D341Med (cell line): ENCODE results near the gene POLD4.
A peak's percentile ranks its signal among the peaks of the same experiment; 100 is the strongest.
"Not testable (repeated sequence)": the region's sequence is repeated elsewhere in the genome, so short reads cannot be mapped to it uniquely, and the experiment has no call there.

Experiments used
- DNase-seq: peaks from one replicate; pipeline ENCODE4 v3.0.0; 2012; ENCODE audit warnings: low spot score

The POLD4 gene

DNA sequence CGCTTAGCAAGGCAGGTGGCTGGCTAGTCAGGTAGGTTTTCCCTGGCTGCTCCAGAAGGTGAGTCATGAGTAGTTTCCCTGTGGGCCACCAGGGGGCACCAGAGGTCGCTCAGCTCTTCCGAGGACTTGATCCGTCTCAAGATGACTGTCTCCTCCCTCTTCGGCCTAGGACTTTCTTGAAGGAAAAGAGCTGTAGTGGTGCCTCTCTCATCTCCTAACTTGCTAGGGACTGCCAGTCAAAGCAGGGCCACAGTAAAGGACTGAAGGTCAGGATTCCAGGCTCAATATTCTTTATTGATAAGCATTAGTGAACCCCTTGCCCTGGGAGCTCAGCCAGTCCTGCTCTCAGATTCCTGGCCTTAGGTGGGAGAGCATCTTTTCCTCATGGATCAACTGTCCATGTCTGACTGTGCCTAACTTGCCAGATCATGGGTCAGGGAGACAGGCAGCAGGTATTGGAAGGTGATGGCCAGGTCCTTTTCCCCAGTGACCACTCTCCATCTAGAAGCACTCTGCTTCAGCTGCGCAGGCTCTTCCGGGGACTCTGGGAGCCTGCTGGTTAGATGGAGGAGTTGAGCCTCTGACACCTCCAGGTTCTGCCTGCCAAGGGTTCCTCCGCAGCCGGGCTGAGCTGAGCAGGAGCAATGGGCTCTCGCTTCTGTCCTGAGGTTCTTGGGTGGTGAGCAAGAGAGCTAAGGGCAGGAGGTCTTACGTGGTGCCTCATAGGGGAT lies 1.9 kb downstream of the POLD4 start:
- DNase-seq, result peak; percentile 80

DNA sequence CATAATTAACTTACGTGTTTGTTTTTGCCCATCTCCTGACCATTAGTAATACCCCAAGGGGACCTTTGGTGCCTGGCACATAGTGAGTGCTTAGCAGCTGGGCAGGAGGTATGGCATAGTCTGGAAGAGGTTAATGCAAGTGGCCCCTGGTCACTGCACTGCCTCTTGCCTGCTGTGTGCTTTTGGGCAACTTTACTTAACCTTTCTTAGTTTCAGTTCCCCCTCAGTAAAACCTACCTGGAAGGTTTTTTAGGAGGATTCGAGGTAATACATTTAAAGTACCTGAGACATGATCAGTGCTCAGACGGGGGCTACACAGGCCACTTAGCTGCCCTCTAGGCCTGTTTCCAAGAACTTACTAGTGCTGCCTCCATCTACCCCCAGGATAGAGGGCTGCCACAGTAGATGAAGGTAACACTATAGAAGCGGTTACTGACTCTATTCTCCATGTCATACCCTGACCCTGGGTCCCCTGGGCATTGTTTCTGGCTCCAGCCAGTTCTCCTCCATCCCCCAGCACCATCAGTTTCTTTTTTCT lies 3.3 kb downstream of the POLD4 start:
- DNase-seq, result no peak

DNA sequence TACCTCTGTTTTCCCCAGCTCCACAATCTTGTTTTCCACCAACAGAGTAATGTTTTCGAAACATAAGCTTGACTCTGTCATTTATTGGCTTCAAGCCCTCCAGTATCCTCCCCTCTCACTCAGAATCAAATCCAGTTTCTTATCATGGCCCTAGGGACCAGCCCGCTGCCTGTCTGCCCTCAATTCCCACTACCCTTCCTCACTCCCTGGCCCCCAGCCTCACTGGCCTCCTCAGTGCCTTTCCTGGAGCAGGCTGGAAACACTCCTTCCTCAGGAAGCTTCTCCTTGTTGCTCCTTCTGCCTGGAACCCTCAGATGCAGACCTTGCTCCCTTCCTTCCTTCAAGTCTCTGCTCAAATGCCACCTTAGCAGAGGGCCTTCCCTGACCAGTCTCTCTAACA lies 3.9 kb downstream of the POLD4 start:
- DNase-seq, result no peak

DNA sequence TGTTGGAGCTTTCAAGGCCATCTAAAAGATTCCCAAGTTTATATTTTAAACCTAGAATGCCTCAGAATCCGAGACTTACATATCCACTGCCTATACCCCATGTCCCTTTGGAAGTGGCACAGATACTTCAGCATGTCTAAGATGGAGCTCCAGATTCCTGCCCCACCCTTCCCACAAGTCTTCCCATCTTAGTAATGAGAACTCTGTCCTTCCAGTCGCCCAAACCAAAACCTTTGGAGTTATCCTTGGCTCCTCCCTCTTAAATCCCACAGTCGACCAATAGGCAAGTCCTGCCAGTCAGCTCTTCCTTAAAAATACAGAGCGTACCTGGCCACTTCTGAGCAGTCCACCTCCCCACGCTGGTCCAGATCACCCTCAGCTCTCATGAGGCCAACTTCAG lies 4.3 kb downstream of the POLD4 start:
- no peak for DNase-seq

DNA sequence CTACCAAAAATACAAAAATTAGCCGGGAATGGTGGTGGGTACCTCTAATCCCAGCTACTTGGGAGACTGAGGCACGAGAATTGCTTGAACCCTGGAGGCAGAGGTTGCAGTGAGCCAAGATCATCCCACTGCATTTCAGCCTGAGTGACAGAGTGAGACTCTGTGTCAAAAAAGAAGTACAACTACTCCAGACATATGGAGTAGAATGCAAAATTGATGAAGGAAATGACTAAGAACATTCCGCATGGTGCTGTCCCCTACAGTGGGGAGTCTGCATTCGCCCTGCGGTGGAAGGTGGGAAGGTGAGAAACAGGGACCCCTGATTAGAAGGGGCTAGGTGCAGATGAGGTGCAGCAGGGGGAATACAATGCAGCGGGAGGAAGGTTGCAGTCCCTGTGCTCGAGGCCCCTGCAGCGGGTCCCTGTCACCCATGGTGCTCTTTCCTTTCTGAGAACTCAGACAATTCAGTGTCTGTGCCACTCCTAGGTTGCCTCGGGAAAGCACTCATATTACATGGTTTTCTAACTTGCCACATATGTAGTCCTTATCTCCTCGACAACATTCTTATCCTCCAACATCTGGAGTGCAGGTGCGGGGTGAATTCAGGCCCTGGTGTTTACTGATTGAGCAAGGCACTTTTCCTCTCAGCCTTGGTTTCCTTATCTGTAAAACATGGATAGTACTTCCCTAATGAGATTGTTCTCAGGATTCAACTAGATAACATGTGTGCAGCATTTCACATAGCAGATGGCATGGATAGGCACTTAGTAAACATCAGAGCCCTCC lies 5.2 kb downstream of the POLD4 start:
- DNase-seq, result no peak

DNA sequence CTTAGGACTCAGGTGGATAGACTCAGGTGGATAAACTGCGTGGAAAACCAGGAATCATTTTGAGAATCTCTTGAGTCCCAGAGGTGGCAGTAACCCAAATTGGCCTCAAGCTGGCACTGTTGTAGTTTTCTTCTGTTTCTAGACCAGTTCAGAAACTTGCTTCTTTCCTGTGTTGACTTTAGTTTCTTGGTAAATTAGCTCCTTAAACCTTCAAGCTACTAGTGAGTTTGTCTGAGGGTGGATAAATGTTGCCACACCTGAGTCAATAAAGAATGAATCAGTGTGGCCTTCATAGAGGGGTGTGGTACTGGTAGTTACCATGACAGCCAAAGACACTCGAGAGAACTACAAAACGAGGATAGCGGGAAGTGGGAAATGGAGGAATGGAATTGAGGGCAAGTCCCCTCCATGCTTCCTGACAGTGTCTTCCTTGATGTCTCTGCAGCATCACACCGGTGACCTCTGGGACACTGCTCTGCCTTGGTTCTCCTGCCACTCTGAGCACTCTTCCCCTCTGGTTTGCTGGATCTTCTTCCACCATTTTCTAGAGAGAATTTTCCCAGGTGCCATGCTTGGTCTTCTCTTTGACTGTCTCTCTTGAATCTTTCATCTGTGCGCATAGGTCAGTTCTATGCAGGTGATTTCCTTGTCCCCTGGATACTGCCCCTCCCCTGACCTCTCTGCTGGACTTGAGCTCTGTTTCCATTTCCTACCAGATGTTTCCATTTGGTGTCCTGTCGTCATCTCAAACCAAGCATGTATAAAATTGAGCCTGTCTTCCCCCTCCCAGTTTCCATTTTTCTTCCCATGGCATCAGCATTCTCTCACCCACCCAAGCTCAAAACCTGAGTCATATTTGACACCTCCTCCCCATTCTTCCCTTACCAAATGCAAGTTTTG lies 7.2 kb downstream of the POLD4 start:
- no peak for DNase-seq

DNA sequence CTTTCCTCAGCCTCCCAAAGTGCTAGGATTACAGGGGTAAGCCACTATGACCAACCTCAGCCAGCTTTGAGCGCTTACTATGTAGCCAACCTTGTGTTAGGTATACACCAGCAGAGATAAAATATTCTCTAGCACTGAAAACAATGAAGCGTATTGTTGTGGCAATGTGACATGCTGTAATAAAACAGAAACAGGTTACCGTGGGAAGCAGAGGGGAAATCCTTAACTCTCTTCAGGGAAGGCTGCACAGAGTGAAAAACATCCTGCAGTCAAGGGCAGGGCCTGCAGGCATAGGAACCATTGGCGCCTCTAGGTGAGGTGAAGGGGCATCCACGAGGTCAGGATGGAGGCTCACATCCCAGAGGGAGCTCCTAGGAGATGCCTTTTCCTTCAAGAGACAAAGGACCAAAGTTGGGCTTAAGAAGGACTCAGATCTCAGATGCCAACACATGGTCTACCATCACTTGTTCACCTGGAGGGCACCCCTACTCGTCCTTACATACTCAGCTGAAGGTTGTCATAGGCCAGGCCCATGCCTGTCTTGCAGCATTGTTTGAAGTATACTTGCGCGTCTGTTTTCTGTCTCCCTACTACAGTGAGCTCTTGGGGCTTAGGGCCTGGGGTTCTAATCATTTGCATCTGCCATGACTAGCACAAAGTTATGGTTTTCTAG lies 8.0 kb downstream of the POLD4 start:
- DNase-seq, result no peak

DNA sequence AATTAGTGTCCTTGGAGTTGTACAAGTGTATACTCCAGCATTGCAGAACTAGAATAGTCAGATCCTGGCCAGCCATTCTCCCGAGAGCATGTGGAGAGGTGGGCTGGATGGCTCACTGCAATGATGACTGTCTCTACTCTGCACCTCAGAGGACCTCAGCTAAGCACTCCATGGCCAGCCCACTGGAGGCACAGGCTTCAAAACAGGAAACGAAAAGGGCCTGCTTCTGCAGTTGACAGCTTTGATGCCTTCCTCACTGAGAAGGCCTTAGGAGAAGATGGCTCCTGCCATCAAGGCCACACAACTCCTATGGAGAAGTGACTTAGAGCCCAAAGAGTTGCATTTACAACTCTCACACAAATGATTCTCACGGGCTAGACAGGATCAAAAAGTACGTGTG lies 9.1 kb downstream of the POLD4 start:
- DNase-seq, result no peak

DNA sequence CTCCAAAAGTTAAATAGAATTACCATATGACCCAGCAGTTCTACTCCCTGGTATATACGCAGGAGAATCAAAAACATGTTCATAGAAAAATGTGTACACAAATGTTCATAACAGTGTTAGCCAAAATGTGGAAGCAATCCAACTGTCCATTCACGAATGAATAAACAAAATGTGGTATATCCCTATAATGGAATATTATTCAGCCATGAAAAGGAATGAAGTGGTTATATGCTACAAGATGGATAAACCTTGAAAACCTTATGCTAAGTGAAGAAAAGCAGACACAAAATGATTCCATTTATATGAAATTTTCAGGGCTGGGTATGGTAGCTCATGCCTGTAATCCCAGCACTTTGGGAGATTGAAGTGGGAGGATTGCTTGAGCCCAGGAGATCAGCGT lies 16.1 kb downstream of the POLD4 start:
- DNase-seq, result no peak

DNA sequence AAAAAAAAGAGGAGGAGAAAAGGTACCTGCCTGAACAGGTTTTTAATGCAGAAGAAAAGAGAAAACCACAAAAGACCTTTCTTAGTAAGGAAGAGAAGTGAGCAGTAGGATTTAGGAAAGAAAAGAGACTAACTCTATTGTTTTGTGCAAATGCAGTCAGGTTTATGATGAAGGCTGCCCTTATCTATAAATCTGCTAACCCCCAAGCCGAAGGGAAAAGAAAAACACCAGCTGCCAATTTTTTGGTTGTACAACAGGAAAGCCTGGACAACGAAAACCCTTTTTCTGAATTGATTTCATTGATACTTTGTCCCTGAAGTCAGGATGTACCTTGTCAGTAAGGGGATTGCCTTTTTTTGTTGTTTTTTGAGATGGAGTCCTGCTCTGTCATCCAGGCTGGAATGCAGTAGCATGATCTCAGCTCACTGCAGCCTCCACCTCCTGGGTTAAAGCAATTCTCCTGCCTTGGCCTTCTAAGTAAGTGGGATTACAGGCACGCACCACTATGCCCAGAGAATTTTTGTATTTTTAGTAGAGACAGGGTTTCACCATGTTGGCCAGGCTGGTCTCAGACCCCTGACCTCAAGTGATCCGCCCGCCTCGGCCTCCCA lies 21.2 kb downstream of the POLD4 start:
- DNase-seq, result no peak

DNA sequence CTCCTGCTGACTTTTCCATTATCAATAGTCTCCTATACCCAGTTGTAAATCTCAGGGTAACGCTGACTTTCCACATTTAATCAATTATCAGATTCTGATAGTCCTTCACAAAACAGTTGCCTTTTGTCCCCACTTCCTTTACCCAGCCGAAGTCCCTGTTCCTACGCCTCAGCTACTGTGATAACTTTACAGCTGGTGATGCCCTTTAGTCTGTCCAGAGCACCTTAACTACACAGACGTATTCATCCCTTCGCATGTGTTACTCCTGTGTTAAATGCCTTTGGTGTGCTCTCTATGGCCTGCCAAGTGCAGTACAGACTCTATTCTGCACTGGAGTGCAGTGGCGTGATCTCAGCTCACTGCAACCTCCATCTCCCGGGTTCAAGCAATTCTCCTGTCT lies 29.8 kb downstream of the POLD4 start:
- no peak for DNase-seq

DNA sequence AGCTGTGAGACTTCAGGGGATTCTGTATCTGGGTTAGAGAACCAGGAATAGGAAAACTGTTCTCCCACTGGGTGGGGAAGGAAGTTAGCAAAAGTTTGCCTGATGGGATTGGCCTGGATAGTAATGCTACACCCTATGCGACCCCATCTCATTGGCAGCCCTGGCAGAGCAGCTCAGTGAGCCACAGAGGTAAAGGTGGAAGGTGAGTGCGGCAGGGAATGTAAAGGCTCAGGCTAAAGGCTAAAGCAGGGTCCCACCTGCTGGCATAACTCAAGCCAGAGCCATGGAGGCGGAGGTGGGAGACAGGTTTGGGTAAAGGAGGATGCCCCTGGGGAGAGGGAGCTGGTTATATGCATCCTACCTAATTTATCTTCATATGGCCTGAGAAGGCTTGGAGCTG lies 31.3 kb downstream of the POLD4 start:
- no peak for DNase-seq

DNA sequence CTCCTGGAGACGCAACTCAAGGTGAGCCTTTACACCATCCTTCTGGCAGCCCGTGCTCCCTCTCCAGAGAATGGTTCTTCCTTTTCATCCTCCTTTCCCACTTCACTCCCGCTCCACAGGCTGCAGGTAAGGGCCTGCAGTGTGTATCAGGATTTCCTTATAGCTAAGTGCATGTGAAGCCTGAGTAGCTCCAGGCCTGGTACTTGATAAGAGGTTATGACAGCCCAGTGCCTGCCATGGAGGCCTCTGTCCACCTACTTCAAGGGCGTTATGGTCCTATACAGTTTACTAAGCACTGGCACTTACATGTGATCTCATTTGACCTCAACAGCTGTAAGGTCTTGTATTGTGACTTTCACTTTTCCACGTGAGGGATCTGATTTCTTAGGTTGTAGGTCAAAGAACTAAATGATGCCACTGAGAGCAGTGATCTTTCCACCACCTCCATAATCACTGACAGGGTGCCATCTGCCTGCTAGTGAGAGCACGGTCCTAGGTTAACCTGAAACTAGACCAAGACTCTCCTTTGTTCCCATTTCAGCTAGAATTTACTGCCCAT lies 32.0 kb downstream of the POLD4 start:
- DNase-seq, result no peak

DNA sequence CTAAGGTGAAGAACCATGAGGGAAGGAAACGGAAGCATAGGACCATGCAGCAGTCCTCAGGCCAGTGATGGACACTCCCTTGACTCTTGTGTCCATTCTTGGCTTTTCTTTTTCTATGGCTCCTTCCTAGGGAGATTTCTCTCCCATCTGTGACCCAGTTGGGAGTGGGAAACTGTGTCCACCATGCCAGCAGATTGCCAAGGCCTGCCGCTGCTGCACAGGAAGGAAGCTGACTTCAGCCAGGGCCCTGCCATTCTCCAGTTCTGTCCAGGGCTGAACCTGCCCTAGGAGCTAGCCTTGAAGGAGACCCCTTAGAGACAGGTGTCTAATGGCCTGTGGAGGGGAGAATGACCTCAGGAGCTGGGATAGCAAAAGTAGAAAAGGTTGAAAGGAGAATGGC lies 32.7 kb downstream of the POLD4 start:
- DNase-seq, result no peak

DNA sequence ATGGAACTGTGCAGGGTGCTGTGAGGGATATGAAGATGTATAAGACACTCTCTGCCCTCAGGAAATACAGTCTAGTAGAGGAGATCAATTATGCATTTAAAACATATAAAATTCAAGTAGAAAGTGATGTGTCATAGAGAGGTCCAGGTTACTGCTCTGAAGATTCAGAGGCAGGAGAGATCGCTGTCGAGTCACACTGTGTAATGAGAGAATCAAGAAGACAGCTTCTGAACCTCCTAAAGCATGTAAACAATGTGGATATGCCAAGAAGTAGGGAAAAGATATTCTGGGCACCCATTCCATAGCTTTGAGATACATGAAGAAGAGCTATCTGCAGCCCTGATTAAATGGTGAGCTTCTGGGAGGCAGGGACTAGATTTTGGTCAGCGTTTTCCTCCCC lies 33.3 kb downstream of the POLD4 start:
- no peak for DNase-seq

DNA sequence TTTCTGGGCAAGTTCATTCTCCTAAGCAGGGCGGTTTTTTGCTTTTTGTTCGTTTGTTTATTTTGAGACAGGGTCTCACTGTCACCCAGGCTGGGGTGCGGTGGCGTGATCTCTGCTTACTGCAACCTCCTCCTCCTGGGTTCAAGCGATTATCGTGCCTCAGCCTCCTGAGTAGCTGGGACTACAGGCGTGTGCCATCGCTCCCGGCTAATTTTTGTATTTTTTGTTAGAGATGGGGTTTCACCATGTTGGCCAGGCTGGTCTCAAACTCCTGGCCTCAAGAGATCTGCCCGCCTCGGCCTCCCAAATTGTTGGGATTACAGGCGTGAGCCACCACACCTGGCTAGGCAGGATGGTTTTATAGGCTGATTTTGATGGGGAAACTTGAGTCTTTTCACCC lies 34.5 kb downstream of the POLD4 start:
- DNase-seq, result not testable (repeated sequence)

DNA sequence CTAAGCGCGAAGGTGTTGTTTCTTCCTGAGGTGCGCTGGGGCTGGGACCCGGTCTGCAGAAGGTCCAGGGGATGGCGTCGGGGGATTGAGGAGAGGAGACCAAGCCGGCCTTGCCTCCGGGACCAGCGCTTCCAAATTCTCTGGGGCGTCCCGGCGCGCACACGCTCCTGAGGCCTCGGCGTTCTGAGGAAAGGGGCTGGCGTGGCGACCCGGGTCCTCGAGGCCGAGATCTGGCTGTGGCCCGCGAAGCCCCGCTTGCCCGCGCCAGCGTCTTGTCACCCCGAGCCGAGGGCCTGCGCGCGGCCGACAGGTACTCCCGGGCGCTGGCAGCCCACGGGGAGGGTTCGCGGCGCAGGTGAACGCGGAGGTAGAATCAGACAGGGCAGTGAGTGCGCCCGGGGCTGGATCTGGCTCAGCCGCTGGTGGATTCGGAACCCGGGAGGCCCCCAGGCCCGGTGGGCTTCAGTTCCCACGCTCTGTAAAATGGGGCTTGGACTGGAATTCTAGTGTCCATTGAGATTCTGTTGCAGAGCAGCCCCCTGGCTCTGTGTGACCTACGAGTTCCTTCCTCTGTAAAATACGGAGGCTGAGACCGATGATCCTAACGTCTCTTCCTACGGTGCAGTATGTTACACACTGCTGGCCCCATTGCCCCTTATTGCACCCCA lies 35.3 kb downstream of the POLD4 start:
- DNase-seq, result no peak

DNA sequence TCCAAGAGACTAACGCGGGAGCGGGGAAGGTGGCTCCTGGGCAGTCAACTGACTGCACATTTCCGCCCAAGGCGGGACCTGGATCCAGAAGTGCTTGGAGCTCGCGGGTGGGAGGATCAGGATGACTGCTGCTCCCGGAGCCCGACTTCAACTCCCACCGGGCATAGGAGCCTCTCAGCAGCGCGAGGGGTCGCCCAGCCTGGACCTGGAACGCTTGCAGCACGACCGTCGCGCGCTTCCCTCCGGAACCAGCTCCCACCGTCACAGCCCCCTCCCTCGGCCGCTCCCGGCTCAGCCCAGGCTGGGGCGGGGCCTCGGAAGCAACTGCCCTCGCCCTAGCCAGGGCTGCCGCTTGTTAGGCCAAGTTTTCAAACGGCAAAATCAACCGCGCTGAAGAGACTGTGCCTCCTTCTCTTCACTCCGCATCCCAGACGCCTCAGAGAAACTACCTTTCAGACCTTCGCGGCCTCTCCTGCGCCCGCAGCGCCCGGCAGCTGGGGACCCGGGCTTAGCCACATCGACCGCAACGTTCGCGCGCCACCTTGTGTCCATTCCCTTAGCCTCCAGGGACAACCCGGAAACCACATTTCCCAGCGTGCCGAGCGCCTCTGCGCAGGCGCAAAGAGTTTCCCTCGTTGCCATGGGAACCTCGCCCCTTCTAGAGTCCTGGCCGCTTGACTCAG lies 36.0 kb downstream of the POLD4 start:
- DNase-seq, result peak; percentile 96

DNA sequence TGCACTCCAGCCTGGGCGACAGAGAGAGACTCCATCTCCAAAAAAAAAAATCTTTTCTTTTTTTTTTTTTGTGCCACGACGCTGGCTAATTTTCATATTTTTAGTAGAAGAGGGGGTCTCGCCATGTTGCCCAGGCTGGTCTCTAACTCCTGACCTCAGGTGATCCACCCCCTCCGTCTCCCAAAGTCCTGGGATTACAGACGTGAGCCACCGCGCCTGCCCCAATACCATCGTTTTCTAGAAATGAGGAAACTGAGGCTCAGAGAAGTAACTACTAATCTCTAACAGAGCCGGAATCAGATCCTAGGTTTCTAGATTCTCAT lies 36.5 kb downstream of the POLD4 start:
- DNase-seq, result no peak

DNA sequence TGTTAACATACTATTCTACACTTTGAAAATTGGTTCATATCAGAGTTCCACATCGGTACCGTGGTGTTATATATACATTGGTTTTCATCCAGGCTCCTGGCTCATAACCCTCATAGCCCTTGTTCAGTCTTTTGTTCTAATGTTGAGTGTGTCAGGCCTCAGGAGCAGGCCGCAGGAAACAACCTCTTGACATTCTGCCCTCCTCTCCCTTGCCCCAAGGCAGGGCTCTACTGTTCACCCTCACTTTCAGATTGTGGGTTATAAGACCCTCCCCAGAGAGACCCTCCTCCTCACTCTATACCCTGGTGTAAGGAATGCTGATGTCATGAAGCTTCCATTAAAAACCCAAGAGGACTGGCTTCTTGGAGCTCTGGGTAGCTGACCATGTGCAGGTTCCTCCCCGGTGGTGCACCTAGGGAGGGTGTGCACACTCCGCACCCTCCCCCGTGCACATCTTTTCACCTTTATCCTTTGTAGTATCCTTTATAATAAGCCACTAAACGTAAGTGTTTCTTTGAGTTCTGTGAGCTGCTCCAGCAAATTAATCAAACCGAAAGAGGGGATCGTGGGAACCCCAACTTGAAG lies 37.9 kb downstream of the POLD4 start:
- no peak for DNase-seq
